Central memory CD8-positive, alpha-beta T cell (primary cell): Measurements from ENCODE around the gene STT3B.
"Not testable (repeated sequence)": the region's sequence is repeated elsewhere in the genome, so short reads cannot be mapped to it uniquely, and the experiment has no call there.

Source experiments
- ATAC-seq: fragments of 150-1000 bp; cut with Tn5 transposase; replicated peaks from 2 replicates; pipeline ENCODE4 v1.10.0; 2022; ENCODE audit warnings: mild to moderate bottlenecking, moderate FRiP score, moderate number of reproducible peaks; ENCODE audit not compliant: poor library complexity, severe bottlenecking; ENCODE audit errors: extremely low read depth
- DNase-seq, 2 donors: peaks; one replicate each; pipeline ENCODE4 v3.0.0; 2021; ENCODE audit warnings: low spot score in 2 of 2
- H3K27ac Mint-ChIP-seq: one replicate; pipeline ENCODE4 v1.8.0; 2022; ENCODE audit warnings: low read depth, mild to moderate bottlenecking, moderate library complexity, mixed read lengths
- H3K27me3 Mint-ChIP-seq: one replicate; pipeline ENCODE4 v1.8.0; 2022; ENCODE audit warnings: mixed read lengths
- H3K36me3 Mint-ChIP-seq: one replicate; pipeline ENCODE4 v1.8.0; 2022; ENCODE audit warnings: mild to moderate bottlenecking, moderate library complexity, mixed read lengths; ENCODE audit not compliant: insufficient read depth
- H3K4me1 Mint-ChIP-seq: one replicate; pipeline ENCODE4 v1.8.0; 2022; ENCODE audit warnings: mixed read lengths
- H3K4me3 Mint-ChIP-seq: one replicate; pipeline ENCODE4 v1.8.0; 2022; ENCODE audit warnings: mild to moderate bottlenecking, moderate library complexity, mixed read lengths
- H3K9me3 Mint-ChIP-seq: one replicate; pipeline ENCODE4 v1.8.0; 2022; ENCODE audit warnings: mixed read lengths

STT3B gene

GRCh38 chr3:31592764-31593163 is 60.0 kb downstream of the STT3B start:
- H3K4me1 Mint-ChIP-seq = peaks cover 62% of the 10 kb centered on the region
- H3K4me3 Mint-ChIP-seq = no peak overlapping the region
- no peaks in the 10 kb centered on the region for H3K27me3 Mint-ChIP-seq
- H3K27ac Mint-ChIP-seq = peak overlapping the region; percentile 64
- ATAC-seq (no peak), DNase-seq (no peak)
- H3K9me3 Mint-ChIP-seq = peaks cover 23% of the 10 kb centered on the region
- H3K36me3 Mint-ChIP-seq = peaks cover 29% of the 10 kb centered on the region

- Mint-ChIP-seq H3K36me3 (peaks cover 40% of the 10 kb centered on the region), H3K27ac (peak overlapping the region; percentile 64), H3K4me3 (no peak overlapping the region), H3K27me3 (no peaks in the 10 kb centered on the region), H3K9me3 (peaks cover 6% of the 10 kb centered on the region), H3K4me1 (peaks cover 47% of the 10 kb centered on the region)
- ATAC-seq (no peak), DNase-seq (no peak)
Observed at GRCh38 chr3:31596176-31596575, 63.5 kb downstream of the STT3B start.

GRCh38 chr3:31600431-31600830 is 67.7 kb downstream of the STT3B start:
- Mint-ChIP-seq H3K9me3 (peaks cover 1% of the 10 kb centered on the region), H3K27ac (no peak overlapping the region), H3K4me1 (peaks cover 23% of the 10 kb centered on the region), H3K36me3 (peaks cover 35% of the 10 kb centered on the region), H3K27me3 (no peaks in the 10 kb centered on the region), H3K4me3 (no peak overlapping the region)
- DNase-seq (no peak), ATAC-seq (no peak)

GRCh38 chr3:31605333-31605732 is 72.6 kb downstream of the STT3B start:
- not testable (repeated sequence) for ATAC-seq, H3K4me3 Mint-ChIP-seq, H3K27me3 Mint-ChIP-seq, H3K27ac Mint-ChIP-seq, DNase-seq
- Mint-ChIP-seq H3K9me3 (peaks cover 13% of the 10 kb centered on the region), H3K36me3 (peaks cover 24% of the 10 kb centered on the region), H3K4me1 (peaks cover 35% of the 10 kb centered on the region)

GRCh38 chr3:31606453-31606852 is 73.7 kb downstream of the STT3B start:
- peaks cover 13% of the 10 kb centered on the region for H3K9me3 Mint-ChIP-seq
- H3K27ac Mint-ChIP-seq = no peak overlapping the region
- no peak for DNase-seq
- ATAC-seq = no peak
- no peaks in the 10 kb centered on the region for H3K27me3 Mint-ChIP-seq
- H3K36me3 Mint-ChIP-seq = peaks cover 16% of the 10 kb centered on the region
- no peak overlapping the region for H3K4me3 Mint-ChIP-seq
- peaks cover 40% of the 10 kb centered on the region for H3K4me1 Mint-ChIP-seq

- H3K27me3 Mint-ChIP-seq = no peaks in the 10 kb centered on the region
- H3K27ac Mint-ChIP-seq = peak overlapping the region; percentile 4
- no peak overlapping the region for H3K4me3 Mint-ChIP-seq
- ATAC-seq (no peak), DNase-seq (no peak)
- peaks cover 8% of the 10 kb centered on the region for H3K9me3 Mint-ChIP-seq
- peaks cover 55% of the 10 kb centered on the region for H3K4me1 Mint-ChIP-seq
- H3K36me3 Mint-ChIP-seq = peaks cover 13% of the 10 kb centered on the region
Observed at GRCh38 chr3:31610700-31611275, 78.1 kb downstream of the STT3B start.

- peaks cover 42% of the 10 kb centered on the region for H3K4me1 Mint-ChIP-seq
- no peak for ATAC-seq
- no peak overlapping the region for H3K27ac Mint-ChIP-seq
- no peaks in the 10 kb centered on the region for H3K27me3 Mint-ChIP-seq
- peaks cover 13% of the 10 kb centered on the region for H3K36me3 Mint-ChIP-seq
- H3K9me3 Mint-ChIP-seq = no peaks in the 10 kb centered on the region
- no peak overlapping the region for H3K4me3 Mint-ChIP-seq
- DNase-seq = no peak
Observed at GRCh38 chr3:31613177-31613576, 80.5 kb downstream of the STT3B start.

GRCh38 chr3:31613654-31614053 is 80.9 kb downstream of the STT3B start:
- Mint-ChIP-seq H3K27me3 (no peaks in the 10 kb centered on the region), H3K9me3 (no peaks in the 10 kb centered on the region), H3K36me3 (peaks cover 15% of the 10 kb centered on the region), H3K4me3 (no peak overlapping the region), H3K27ac (no peak overlapping the region), H3K4me1 (peaks cover 37% of the 10 kb centered on the region)
- DNase-seq (no peak), ATAC-seq (no peak)

- Mint-ChIP-seq H3K36me3 (peaks cover 18% of the 10 kb centered on the region), H3K4me1 (peaks cover 32% of the 10 kb centered on the region), H3K4me3 (no peak overlapping the region), H3K27me3 (no peaks in the 10 kb centered on the region), H3K9me3 (no peaks in the 10 kb centered on the region), H3K27ac (no peak overlapping the region)
- no peak for DNase-seq
- no peak for ATAC-seq
Observed at GRCh38 chr3:31614162-31614921, 81.6 kb downstream of the STT3B start.

- Mint-ChIP-seq H3K27me3 (no peaks in the 10 kb centered on the region), H3K9me3 (no peaks in the 10 kb centered on the region), H3K27ac (no peak overlapping the region), H3K36me3 (peaks cover 19% of the 10 kb centered on the region), H3K4me1 (peaks cover 32% of the 10 kb centered on the region), H3K4me3 (no peak overlapping the region)
- DNase-seq (no peak), ATAC-seq (no peak)
Observed at GRCh38 chr3:31615071-31615875, 82.5 kb downstream of the STT3B start.

GRCh38 chr3:31616711-31617110 is 84.0 kb downstream of the STT3B start:
- Mint-ChIP-seq H3K9me3 (no peaks in the 10 kb centered on the region), H3K27ac (no peak overlapping the region), H3K4me3 (no peak overlapping the region), H3K4me1 (peaks cover 31% of the 10 kb centered on the region), H3K36me3 (peaks cover 21% of the 10 kb centered on the region), H3K27me3 (no peaks in the 10 kb centered on the region)
- ATAC-seq = no peak
- DNase-seq = no peak

GRCh38 chr3:31620656-31621055 is 87.9 kb downstream of the STT3B start:
- H3K27ac Mint-ChIP-seq = no peak overlapping the region
- ATAC-seq (no peak), DNase-seq (no peak)
- H3K9me3 Mint-ChIP-seq = no peaks in the 10 kb centered on the region
- H3K36me3 Mint-ChIP-seq = peaks cover 39% of the 10 kb centered on the region
- no peak overlapping the region for H3K4me3 Mint-ChIP-seq
- H3K4me1 Mint-ChIP-seq = peaks cover 19% of the 10 kb centered on the region
- no peaks in the 10 kb centered on the region for H3K27me3 Mint-ChIP-seq
